ENCODE results near the gene STXBP5.
"Not testable (repeated sequence)": the region's sequence is repeated elsewhere in the genome, so short reads cannot be mapped to it uniquely, and the experiment has no call there.

STXBP5 gene

GRCh38 chr6:147246853-147247635 is 42.8 kb downstream of the STXBP5 start:
- H3K4me3 ChIP-seq (replicated peaks in 1 of 2; ENCODE audit: low read depth in 2 of 2, low read length in 2 of 2), result no peak overlapping the region
- TF ChIP-seq, protein P1, sequence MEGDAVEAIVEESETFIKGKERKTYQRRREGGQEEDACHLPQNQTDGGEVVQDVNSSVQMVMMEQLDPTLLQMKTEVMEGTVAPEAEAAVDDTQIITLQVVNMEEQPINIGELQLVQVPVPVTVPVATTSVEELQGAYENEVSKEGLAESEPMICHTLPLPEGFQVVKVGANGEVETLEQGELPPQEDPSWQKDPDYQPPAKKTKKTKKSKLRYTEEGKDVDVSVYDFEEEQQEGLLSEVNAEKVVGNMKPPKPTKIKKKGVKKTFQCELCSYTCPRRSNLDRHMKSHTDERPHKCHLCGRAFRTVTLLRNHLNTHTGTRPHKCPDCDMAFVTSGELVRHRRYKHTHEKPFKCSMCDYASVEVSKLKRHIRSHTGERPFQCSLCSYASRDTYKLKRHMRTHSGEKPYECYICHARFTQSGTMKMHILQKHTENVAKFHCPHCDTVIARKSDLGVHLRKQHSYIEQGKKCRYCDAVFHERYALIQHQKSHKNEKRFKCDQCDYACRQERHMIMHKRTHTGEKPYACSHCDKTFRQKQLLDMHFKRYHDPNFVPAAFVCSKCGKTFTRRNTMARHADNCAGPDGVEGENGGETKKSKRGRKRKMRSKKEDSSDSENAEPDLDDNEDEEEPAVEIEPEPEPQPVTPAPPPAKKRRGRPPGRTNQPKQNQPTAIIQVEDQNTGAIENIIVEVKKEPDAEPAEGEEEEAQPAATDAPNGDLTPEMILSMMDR (IDR thresholded peaks at IDR 0.05; ENCODE audit: low read depth, low read length), result no peak
- no peak for DNase-seq (ENCODE audit: low read depth in 2 of 2)

GRCh38 chr6:147248859-147249258 is 44.6 kb downstream of the STXBP5 start:
- H3K4me3 ChIP-seq (replicated peaks in 1 of 2; ENCODE audit: low read depth in 2 of 2, low read length in 2 of 2), result no peak overlapping the region
- DNase-seq (ENCODE audit: low read depth in 2 of 2), result no peak
- TF ChIP-seq, protein P1 (IDR thresholded peaks at IDR 0.05; ENCODE audit: low read depth, low read length), result no peak

DNA sequence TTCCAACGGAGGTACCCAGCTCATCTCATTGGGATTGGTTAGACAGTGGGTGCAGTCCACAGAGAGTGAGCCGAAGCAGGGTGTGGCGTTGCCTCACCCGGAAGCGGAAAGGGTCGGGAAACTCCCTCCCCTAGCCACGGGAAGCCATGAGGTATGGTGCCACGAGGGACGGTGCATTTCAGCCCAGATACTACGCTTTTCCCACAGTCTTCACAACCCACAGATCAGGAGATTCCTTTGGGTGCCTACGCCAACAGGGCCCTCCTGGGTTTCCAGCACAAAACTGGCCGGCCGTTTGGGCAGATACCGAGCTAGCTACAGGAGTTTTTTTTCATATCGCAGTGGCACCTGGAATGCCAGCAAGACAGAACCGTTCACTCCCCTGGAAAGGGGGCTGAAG is 46.9 kb downstream of the STXBP5 start:
- no peak overlapping the region for H3K4me3 ChIP-seq (replicated peaks in 1 of 2; ENCODE audit: low read depth in 2 of 2, low read length in 2 of 2)
- TF ChIP-seq, protein P1 (IDR thresholded peaks at IDR 0.05; ENCODE audit: low read depth, low read length), result no peak
- no peak for DNase-seq (ENCODE audit: low read depth in 2 of 2)

DNA sequence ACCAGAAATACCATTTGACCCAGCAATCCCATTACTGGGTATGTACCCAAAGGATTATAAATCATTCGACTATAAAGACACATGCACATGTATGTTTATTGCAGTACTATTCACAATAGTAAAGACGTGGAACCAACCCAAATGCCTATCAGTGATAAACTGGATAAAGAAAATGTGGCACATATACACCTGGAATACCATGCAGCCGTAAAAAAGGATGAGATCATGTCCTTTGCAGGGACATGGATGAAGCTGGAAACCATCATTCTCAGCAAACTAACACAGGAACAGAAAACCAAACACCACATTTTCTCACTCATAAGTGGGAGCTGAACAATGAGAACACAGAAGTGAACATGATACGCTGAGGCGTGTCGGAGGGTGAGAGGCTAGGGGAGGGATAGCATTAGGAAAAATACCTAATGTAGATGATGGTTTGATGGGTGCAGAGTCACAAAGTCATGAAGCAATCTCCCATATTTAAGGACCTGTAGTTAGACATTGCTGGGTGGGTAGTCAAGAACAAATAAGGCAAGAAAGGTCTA is 50.8 kb downstream of the STXBP5 start:
- H3K4me3 ChIP-seq (replicated peaks in 1 of 2; ENCODE audit: low read depth in 2 of 2, low read length in 2 of 2), result not testable (repeated sequence)

GRCh38 chr6:147255948-147256674 is 51.9 kb downstream of the STXBP5 start:
- H3K4me3 ChIP-seq (replicated peaks in 1 of 2; ENCODE audit: low read depth in 2 of 2, low read length in 2 of 2), result no peak overlapping the region
- TF ChIP-seq, protein P1 (IDR thresholded peaks at IDR 0.05; ENCODE audit: low read depth, low read length), result no peak
- no peak for DNase-seq (ENCODE audit: low read depth in 2 of 2)

More for the DNA sequence above, 50.8 kb downstream of the STXBP5 start:
- not testable (repeated sequence) for DNase-seq (ENCODE audit: low read depth in 2 of 2)

GRCh38 chr6:147257760-147258159 is 53.5 kb downstream of the STXBP5 start:
- no peak overlapping the region for H3K4me3 ChIP-seq (replicated peaks in 1 of 2; ENCODE audit: low read depth in 2 of 2, low read length in 2 of 2)
- TF ChIP-seq, protein P1 (IDR thresholded peaks at IDR 0.05; ENCODE audit: low read depth, low read length), result no peak

DNA sequence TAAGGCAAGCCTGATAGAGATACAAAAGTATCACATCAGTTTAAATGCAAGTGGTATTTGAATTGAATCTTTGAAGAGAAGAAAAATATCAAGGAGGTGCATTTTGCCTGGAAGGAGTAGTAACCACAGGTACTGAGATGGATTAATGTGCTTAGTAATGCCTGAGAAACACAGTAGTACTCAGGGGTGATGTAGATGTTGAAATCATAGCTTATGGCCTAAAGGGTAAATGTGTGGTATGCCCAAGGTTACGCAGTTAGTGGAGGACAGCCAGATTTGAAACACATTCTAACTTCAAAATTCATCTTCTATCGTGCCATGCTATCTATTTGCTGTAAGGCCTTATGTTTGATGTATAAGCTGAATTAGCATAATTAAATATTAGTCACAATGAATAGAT is 55.9 kb downstream of the STXBP5 start:
- no peak for DNase-seq (ENCODE audit: low read depth in 2 of 2)
- no peak overlapping the region for H3K4me3 ChIP-seq (replicated peaks in 1 of 2; ENCODE audit: low read depth in 2 of 2, low read length in 2 of 2)
- TF ChIP-seq, protein P1 (IDR thresholded peaks at IDR 0.05; ENCODE audit: low read depth, low read length), result no peak

More at GRCh38 chr6:147257760-147258159, 53.5 kb downstream of the STXBP5 start:
- no peak for DNase-seq (ENCODE audit: low read depth in 2 of 2)
